Esophagus mucosa (tissue), 1 donor: ENCODE data around the gene TMEM115. TPM values are rescaled to one million over a fixed set of nuclear protein-coding genes. Genes with fewer than 3 reads are reported as not detected.

Source experiments
- ATAC-seq: fragments of 200-7000 bp; cut with Tn5 transposase; one replicate; pipeline ENCODE4 v1.9.1; 2020
- total RNA-seq: library from RNA; stranded (reverse); gene quantifications from one replicate; pipeline ENCODE4 v1.2.4, GENCODE V29; 2023
- donor health status: DM: yes; HTN: yes; CAD: no.

The TMEM115 gene, protein sequence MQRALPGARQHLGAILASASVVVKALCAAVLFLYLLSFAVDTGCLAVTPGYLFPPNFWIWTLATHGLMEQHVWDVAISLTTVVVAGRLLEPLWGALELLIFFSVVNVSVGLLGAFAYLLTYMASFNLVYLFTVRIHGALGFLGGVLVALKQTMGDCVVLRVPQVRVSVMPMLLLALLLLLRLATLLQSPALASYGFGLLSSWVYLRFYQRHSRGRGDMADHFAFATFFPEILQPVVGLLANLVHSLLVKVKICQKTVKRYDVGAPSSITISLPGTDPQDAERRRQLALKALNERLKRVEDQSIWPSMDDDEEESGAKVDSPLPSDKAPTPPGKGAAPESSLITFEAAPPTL
- 19.3 TPM for total RNA-seq

DNA sequence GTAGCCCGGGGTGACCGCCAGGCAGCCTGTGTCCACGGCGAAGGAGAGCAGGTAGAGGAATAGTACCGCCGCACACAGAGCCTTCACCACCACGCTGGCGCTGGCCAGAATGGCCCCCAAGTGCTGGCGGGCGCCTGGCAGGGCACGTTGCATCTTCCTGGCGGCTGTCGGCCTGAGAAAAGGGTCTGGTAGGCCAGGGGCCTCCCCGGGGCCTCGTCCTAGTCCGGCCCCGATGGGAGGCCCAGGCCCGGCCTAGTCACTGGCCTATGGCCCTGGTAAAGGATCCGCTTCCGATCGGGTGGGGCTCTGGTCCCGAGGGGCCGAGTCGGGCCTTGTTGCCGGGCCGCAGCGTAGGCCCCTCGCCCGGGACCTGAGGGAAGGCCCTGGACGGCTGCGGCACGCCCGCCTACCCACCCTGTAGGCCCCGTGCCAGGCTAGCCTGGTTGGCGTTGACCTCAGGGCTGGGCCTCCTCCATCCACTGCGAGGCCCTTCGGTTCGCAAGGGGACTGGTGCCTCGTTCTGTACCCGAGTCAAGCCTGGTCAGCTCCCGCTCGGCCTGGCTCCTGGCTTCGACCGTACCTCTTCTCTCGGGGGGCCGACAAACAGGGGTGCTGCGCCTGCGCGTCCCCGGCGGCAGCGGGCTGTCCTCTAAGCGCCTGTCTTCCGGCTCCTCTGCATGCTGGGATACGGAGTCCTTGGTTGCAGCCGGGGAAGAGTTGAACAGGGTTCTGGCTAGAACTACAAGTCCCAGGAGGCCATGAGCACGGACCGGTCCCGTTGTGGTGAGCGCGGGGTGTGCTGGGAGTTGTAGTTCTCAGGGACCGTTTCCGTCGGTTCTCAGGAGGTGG, at the start of gene TMEM115:
TMEM115 (minus strand) TSS at position 611 of the 849 bp plus-strand sequence; CDS start at position 153, 458 bp downstream.
- peak; percentile 95 for ATAC-seq

- no peak for ATAC-seq
These were observed 49.2 kb upstream of the TMEM115 start for GRCh38 chr3:50408443-50408944.

- ATAC-seq, result no peak
These were observed 47.2 kb upstream of the TMEM115 start for GRCh38 chr3:50406487-50406886.

GRCh38 chr3:50405249-50405648, 45.9 kb upstream of the TMEM115 start:
- no peak for ATAC-seq

- ATAC-seq, result no peak
These were observed 42.8 kb upstream of the TMEM115 start for GRCh38 chr3:50401978-50402595.

DNA sequence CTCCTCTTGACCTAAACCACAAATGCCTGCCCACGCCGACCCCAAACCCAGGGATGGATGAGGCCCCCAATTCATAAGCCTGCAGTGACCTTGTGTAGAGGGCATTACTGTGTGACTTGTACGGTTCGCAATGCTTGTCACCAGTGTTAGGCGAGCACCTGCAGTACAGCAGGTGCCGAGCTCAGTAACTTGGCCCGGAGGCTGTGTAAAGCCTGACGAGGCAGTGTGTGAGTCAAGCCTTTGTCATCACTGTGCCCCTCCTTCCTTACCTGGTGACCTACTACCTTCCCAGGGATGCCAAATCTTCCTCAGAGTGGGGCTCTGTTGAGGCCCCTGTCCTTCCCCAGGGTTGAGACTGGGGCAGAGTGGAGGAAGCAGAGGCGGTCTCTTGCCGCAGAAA, 37.2 kb upstream of the TMEM115 start:
- ATAC-seq, result peak; percentile 91

GRCh38 chr3:50395070-50395860, 35.9 kb upstream of the TMEM115 start:
- no peak for ATAC-seq

DNA sequence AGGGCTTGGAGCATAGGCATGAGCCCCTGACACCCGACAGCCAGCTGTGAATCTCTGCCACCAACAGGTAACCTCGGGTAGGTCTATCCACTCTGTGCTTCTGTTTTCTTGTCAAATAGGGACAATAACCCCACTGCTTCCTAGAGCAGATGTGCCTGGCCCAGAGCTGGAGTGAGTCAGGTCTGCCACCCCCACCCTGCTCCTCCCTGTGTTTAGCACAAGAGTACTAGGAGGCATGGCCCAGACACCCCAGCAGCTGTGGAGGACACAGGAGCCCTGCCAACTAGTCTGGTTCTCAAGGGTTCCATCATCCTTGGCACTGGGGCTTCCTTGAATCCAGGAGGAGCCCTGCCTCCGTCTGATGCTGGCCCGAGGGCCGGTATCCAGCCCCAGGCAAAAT, 33.7 kb upstream of the TMEM115 start:
- ATAC-seq, result no peak

GRCh38 chr3:50392101-50392715, 32.9 kb upstream of the TMEM115 start:
- ATAC-seq, result no peak

- ATAC-seq, result peak; percentile 30
These were observed 31.3 kb upstream of the TMEM115 start for GRCh38 chr3:50390508-50391224.

- no peak for ATAC-seq
These were observed 30.1 kb upstream of the TMEM115 start for GRCh38 chr3:50389414-50389767.

- no peak for ATAC-seq
These were observed 29.5 kb upstream of the TMEM115 start for GRCh38 chr3:50388720-50389413.

GRCh38 chr3:50388016-50388719, 28.8 kb upstream of the TMEM115 start:
- ATAC-seq, result peak; percentile 8

GRCh38 chr3:50385754-50386153, 26.4 kb upstream of the TMEM115 start:
- no peak for ATAC-seq

DNA sequence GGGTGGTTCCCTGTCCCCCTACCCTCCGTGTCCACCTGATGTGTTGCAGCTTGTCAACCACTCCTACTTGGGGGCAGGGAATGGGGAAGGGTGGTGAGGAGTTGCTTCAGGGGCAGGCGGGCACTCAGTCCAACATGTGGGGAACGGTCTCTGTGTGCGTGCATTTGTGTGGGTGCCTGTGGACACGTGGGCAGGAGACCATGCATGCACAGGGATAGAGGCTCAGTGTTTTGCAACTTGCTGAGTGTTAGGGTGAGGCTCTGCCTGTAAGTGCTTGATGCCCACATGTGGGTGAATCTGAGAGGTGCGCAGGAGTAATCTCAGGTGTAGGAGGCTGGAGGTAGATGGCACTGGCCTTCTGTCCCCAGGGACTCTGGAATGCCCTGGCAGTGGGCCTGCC, 24.4 kb upstream of the TMEM115 start:
- peak; percentile 23 for ATAC-seq

DNA sequence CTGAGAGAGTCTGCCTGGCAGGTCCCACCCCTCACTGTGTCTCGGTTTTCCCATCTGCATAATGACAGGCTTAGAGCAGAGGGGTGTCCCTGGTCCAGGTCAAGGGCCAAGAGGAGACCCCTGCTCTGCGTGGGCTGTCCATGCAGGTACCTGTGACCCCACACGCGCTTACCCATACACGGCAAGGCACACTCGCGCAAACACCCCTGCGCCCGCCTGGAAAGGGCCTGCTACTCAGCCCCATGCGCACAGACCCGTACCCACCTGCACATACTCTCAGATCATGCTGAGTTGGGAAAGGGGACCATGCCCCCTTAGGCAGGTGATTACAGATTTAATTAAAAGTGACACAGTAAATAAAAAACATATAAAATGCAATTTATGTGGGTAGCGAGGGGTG, 23.4 kb upstream of the TMEM115 start:
- ATAC-seq, result no peak

DNA sequence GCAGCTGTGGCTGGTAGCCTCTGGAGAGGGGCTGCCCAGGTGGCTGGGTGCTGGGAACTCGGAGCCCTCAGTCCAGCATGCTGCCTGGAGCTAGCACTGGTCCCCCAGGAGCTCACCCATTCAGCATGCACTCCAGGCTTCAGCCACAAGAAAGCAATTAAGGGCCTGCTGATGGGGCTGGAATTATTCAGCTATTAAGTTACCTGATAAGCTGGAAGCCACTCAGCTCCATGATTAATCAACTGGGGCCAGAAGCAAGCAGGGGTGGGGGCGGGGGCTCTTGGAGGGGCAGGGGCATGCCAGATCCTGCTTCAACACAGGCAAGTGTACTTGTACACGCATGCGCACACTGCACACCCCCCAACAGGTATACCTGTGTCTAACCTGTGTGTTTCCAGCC, 22.1 kb upstream of the TMEM115 start:
- ATAC-seq, result no peak

- ATAC-seq, result no peak
These were observed 21.2 kb upstream of the TMEM115 start for GRCh38 chr3:50380405-50381085.

DNA sequence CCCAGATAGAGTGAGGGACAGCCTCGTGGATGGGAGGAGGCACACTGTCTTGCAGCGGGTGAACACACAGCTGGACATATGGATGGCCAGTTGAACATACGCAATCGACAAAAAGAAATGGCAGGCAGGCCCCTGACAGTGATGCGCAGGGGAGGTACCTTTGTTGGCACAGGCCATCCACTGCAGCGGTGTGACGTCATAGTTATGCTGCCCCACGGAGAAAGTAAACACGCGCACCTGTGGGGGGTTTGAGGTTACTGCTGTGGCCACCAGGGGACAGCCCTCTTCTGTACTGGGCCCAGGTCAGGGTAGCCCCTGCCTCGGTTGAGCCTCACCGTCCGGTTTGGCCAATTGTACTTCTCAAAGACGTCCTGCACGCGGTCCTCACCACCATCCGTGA, 19.4 kb upstream of the TMEM115 start:
- ATAC-seq, result no peak
